GM19467 (cell line): Measurements from ENCODE around the gene RASD1.
"Not testable (repeated sequence)": the region's sequence is repeated elsewhere in the genome, so short reads cannot be mapped to it uniquely, and the experiment has no call there.

Source experiments
- ATAC-seq: cut with Tn5 transposase; IDR thresholded peaks from one replicate; pipeline ENCODE4 v1.9.1; 2021; ENCODE audit warnings: mild to moderate bottlenecking, moderate library complexity; ENCODE audit not compliant: unreplicated experiment

The RASD1 gene

DNA sequence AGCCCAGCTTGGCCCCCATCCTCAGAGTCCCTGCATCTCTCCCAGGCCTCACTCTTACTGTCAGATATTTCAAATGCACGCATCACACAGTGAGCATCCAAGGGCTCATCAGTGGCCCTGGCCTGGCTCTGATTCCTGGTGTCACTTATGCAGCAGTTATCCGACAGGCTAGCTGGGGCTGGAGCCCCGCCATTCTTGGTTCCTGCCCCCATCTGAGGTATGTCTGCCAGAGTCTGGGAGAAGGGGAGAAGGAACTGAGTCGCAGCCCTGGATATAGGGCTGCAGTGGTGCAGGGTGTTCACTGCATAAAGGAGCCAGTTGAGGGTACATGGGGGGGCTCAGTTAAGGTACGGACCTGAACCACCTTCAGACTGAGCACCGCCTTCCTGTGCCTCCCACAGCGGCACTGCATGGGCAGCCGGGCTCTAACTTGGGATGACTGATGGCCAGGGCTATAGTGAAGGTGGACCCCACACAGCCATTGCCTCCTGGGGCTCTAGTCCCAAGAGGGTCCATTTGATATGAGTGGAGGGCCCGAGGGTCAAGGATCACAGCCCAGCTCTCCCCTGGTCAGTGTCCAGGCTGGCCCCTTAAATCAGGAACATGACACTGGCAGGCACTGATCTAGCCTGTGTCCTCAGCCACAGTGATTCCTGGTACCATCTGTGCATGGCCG is 1.8 kb upstream of the RASD1 start:
- no peak for ATAC-seq

DNA sequence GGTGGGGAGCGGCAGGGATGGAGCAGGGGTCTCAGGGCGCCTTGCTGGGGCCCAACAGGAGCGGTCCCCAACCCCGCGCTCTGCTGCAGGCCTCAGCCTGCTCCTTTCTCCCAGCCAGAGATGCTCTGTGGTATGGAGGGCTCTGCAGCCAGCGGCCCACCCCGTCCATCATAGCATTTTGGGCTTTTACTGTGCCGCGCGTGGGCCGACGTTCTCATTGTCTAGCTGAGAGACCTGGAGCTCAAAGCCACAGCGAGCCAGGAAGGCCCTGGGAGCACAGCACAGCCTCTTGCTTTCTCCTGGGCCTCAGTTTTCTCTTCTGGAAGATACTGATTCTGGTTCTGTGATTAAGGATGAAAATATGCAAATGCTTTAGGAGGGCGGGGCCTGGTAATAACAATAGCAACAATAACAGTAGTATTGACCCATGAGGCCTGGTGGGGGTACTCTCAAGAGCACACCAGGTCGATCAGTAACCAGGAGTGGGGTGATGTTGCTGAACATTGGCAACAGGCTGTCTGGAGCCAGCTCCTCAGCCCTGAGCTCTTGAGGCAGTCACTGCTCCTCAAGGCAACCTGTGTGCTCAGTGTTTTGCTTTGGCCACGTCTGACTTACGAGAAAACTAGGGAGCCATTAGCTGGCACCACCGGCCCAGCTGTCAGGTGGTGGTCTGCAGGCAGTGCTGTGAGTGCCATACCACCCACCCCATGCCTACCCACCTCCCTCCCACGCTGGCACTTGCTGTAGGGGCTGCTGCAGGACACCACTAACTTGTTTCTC is 1.1 kb upstream of the RASD1 start:
- no peak for ATAC-seq

DNA sequence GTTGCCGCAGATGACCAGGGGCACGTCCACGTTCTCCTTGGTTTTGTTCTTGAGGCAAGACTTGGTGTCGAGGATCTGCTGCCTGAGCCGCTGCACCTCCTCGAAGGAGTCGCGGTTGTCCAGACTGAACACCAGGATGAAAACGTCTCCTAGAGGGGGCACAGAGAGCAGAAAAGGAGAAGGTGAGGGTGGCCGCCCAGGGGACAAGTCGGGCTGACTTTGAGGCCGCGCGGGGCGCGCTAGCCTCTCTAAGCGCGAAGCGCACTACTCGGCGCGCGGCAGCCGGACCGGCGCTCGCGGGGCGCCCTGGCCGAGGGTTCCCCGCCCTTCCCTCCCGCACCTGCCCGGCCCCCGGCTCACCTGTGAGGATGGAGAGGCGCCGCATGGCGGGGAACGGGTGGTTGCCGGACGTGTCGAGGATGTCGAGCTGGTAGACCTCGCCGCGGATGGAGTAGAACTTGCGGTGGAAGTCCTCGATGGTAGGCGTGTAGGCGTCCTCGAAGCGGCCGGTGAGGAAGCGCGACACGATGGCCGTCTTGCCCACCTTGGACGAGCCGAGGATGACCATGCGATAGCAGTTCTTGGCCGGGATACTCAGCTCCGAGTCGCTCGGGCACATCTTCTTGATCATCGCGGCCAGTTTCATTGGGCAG is 533 bp downstream of the RASD1 start:
- no peak for ATAC-seq

DNA sequence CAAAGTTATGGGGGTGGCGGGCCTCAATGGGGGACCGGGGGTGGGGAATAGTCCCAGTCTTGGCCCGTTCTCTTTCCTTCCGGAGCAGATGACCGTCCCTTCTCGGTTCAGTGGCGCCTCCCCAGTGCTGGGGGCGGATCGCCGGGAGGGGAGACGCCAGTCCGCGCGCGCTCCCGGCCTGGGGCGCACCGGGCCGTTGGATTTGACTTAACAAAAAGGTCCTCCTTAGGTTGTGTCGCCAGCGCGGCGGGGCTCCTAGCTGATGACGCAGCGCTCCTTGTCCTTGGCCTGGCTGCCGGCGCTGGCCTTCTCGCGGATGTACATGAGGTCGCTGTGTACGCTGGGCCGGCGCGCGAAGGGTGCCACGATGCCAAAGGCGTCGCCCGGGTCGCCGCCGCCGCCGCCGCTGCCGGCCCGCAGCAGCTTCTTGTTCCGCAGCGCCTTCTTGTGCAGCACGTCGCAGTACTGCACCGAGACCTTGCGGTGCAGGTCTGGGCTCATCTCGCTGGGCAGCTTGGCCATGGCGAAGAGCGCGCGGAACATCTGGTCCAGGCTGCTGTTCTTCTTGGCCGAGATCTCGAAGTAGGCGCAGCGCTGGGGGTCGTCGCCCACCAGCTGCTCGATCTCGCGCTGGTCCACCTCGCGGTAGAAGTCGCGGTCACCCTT is 1.2 kb downstream of the RASD1 start:
- no peak for ATAC-seq

DNA sequence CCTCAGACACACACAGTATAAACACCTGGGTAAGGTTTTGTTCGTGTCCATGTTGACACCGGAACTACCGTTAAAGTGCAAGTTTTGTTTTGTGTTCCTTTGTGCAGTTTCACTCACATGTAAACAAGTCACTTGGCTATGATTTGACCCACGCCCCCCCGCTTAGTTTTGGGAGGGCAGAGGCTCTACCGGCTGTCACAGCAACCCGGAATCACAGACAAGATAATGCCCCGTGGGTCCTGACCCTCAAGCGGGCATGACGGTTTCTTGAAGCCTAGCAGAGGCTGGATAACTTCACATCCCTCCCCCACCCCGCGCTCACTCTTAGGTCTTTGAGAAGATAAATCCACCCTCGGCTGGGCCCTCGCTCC is 1.7 kb downstream of the RASD1 start:
- no peak for ATAC-seq

DNA sequence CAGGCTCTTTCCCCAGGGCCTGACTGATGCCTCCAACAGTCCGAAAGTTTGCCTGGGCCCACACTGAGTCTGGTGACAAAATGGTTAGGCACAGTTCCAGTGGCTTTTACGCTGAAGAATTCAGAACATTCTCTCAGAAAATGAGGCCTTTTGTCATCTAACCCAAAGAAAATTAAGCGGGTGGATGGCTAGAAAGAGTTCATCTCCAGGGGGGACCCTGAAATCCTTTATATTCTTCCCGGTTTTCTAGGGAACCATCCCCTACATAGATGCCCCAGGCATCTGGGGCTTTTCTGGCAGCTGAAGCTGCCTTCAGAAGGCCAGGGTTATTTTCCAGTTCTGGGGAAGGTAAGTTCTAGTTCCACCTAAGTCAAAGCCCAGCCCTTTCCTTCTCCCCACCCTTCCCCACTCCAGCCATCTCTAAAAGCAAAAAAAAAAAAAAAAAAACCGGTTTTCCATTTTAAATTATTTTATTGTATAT is 2.2 kb downstream of the RASD1 start:
- no peak for ATAC-seq

DNA sequence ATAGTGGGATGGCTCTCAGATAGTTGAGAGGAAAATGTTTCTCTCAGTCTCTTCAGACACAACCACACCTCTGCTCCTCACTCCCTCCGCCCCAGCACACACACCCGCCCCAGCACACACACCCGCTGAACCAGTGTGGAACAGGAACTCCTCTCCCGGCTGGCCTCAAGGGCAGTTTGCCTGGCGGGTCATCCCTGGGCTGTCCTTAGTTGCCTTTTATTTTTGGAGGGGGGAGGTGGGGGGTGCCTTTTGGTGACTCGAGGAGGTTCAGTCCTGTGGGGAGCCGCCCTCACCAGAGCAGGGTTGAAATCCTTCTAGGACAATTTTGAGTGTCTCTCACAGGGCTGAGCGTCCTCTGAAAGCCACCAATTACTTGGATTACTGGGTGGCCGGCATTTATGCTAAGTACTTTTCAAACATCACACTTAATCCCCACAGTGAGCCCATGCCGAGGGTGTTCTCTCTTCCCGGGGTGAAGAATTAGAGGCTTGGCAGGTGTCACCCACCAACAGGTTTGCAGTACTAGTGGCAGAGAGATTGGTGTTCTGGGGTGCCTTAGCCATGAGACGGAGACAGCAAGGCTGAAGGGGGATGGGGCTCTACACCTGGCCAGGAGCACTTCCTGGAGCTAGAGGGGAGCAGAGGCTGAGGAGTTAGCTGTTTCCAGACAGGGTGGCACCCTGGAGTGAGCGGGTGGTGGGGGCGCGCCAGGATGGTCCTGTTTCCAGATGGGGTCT is 2.8 kb downstream of the RASD1 start:
- no peak for ATAC-seq

DNA sequence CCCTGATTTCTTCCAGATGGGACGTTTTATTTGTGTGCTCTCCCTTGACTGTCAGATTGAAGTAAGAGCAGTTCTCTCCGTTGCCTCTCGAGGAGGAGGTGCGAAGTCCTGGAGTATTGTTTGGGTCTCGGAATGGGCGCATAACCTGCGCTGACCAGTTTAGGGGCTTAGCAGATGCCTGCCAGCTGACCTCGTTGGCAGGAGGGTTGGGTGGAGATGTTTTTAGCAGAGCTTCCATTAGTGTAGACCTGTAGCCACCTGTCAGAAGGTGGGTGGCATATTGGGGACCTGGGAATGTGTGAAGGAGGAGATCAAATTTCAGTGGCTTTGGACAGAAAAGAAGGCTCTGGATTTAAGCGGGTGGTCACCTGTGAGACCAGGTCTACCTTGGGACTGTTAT is 3.6 kb downstream of the RASD1 start:
- no peak for ATAC-seq

DNA sequence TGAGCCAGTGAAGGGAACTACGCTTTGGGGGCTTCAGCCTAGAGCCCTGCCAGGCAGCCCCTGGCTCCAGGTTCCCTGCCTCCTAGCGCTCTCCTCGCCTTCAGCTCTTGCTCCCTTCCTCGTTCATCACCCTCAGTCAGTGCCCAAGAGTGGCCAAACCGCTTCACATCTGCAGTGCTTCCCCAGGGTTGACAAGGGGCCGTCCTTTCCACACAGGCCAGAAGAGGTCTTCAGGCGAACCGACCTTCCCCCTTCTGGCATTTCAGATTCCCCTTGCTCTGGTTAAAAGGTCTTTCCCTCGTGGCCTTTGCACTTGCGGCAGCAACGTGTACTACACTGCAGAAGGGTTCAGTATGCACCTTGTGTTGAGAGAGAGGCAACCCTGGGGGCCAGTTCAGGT is 4.1 kb downstream of the RASD1 start:
- ATAC-seq = no peak

DNA sequence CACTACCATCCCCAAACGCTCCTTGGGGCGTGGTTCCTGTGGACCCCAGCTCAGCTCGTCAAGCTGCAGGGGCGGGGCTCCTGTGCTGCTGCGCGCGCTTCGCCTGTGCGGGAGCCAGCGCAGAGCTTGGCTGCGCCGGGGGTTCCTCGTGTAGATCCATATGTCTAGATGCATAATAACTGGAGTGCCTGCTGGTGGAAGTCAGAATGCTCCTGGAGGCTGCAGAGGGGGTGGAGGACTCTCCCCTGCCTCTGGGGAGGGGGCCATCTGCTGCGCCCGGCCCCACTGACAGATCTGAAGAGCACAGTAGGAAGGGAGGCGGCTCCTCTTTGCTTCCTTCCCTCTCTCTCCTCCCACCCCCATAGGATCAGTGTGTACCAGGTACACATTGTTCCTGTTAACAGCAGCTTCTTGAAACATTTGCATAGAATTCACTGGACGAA is 4.6 kb downstream of the RASD1 start:
- ATAC-seq = no peak

DNA sequence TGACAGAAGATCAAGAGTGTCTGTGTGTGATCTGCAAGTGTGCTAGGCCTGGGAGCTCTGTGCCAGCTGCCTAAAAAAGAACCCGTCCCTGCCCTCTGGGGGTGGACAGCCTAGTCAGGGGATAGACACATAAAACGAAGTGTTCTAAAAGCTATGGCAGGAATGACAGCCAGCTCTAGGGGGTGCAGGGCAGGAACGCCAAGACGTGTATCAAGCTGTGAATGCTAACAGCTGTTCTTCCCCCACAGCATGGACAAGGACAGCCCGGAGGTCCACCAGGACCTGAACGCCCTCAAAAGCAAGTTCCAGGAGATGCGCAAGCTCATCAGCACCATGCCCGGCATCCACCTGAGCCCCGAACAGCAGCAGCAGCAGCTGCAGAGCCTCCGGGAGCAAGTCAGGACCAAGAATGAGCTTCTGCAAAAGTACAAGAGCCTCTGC is 5.1 kb downstream of the RASD1 start:
- ATAC-seq = no peak

DNA sequence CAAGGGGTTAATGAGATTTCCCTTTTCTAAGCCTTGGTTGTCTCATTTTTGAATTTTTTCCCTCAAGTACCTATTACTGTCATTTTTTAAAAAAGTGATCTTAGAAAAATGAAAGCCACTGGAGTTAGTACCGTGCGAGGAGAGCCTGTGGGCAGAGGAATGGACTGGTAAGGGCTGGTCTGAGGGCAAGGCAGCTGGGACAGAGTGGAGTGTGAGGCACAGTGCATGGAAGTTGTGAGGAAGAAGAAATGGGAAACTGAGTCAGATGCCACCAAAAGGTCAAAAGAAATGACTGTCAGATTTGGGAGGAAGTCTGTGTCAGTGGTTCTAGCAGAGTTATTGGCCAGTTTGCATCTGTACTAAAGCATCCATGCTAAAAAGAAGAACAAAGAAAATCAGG is 8.2 kb downstream of the RASD1 start:
- ATAC-seq = no peak

DNA sequence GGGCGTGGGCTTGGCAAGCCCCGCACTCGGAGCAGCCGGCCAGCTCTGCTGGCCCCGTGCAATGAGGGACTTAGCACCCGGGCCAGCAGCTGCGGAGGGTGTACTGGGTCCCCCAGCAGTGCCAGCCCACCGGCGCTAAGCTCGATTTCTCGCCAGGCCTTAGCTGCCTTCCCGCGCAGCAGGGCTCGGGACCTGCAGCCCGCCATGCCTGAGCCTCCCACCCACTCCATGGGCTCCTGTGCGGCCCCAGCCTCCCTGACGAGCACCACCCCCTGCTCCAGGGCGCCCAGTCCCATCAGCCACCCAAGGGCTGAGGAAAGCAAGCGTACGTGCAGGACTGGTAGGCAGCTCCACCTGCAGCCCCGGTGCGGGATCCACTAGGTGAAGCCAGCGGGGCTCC is 9.8 kb downstream of the RASD1 start:
- not testable (repeated sequence) for ATAC-seq

DNA sequence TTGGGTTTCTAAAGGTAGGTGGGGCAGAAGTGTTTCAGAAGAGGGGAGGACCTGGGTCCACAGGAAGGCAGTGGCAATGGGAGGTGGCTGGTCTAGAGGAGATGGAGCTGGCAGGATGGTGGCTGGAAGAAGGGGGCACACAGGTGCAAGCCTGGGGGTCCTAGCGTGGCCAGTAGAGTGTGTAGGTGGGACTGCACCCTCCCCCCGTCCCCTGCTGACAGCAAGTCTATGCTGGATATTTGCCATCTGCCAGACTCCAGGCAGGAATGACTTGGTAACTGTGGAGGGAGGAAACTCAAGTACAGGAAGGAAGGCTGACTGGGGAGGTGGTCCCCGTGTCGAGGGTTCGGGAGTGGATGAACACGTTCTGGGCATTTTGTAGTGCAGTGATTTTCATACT is 10.8 kb downstream of the RASD1 start:
- ATAC-seq = no peak

DNA sequence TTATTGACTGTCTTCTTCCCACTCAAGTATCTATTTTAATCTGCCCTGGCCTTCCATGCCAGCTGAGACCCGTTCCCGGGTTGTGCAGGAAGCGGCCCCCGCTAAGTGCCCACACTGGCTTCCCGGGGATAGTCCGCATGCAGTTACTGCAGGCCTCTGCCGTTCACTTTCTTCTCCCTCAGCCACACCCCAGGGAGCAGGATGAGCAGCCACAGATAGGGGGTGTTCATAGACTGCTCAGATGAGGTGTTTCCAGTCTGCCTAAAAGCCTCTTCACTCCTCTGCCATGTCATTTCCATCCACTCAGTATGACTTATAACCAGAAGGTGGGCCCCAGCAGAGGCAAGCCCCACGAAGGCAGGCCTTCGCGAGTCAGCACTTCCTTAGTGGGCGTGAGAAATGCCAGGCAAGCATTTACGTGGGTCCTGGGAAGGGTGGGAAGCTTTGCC is 11.7 kb downstream of the RASD1 start:
- no peak for ATAC-seq

DNA sequence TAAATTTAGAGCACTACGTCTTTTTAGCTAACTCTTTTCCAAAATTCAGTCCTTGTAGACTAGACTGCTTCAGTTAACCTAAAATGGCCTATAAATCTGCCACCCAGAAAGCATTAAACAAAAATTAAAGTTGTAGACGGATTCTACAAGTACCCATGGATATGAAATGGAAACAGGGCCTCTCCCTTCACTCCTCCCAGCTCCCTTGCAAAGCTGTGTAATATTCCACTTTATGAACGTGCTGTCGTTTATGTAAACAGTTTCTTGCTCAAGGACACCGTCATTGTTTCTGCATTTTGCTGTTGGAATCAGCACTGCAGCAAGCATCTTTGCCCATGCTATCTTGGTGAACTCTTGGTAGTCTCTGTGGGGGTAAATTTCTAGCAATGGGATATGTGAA is 14.3 kb downstream of the RASD1 start:
- no peak for ATAC-seq

DNA sequence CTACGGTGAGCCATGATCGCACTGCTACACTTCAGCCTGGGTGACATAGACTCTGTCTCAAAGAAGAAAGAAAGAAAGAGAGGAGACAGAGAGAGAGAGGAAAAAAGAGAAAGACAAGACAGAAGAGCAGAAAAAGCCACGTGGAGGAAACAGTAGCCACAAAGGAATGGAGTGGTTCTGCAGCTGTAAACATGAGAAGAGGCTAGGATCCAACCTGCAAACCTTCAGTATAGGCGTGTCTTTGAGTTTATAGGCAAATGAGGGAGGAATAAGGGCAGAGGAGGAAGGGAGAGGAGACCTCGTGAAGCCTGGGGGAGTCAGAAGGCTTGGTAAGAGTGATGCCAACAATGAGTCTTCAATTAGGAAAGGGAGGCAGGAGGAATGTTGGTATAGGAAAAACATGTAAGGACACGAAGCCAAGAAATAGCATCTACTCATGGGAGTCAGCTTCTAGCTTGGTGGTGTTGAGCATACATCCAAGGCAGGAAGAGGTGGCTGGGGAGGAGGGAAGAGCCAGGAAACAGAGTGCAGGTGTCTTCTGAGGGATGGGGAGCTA is 15.5 kb downstream of the RASD1 start:
- ATAC-seq = no peak

DNA sequence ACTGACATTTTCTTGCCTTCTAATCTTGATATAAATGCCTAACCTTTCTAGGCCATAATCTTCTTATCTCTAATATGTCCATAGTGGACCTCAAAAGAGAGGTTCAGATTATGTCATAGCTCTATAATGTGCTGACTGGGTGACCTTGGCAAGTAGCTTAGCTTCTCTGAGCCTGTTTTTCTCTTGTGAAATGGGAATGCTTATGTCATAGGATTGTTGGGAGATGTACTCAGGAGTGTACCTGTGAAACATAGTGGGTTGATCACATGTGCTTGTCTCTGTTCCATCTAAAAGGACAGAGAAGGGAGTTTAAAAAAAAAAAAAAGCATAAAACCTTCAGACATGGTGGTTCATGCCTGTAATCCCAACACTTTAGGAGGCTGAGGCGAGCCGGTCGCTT is 17.0 kb downstream of the RASD1 start:
- ATAC-seq = no peak

DNA sequence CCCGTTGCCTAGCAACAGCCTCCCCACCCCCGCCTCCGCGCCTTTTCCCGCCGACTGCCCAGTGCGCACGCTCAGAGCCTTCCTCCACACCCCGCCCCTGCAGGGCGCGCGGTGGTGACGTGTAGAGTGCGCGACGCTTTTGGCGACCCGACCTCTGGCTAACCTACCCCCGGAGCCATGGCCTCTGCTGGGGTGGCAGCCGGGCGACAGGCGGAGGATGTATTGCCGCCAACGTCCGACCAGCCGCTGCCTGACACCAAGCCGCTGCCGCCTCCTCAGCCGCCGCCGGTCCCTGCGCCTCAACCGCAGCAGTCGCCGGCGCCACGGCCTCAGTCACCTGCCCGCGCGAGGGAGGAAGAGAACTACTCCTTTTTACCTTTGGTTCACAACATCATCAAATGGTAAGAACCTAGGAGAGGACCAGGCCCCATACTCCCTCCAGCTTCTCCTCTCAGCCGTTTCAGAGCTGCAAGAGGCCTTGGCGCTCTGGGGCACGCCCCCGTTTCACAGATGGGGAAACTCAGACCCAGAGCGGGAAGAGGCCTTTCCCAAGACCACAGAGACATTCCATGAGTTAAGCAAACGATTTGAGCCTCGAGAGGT is 19.2 kb downstream of the RASD1 start, which contains the start of gene MED9:
Gene MED9 (plus strand): TSS at position 136 of the 603 bp plus-strand sequence. CDS start 42 bp downstream, at position 178.
- ATAC-seq = peak; percentile 67

DNA sequence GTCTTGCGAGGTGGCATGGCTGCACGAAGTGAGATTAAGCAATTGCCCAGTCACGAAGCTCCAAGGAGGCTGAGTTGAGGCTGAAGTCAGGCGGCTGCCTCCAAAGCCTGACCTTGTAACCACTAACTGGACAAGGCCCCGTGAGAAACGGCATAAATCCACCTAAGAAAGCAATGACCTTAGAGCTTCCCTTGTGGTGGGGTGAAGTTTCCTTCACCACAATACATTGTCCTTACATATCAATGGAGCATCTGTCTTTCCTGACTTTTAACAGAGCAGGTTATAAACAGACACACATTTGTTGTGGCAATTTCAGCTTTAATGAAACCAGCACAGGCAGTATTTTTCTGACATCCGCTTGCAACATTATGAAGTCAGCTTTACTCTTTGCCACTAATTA is 21.9 kb downstream of the RASD1 start:
- ATAC-seq = no peak
